ENCODE measurements around the gene RAPGEF6.

The RAPGEF6 gene

GRCh38 chr5:131377785-131378325, 257.2 kb downstream of the RAPGEF6 start:
- TF ChIP-seq, protein P1, sequence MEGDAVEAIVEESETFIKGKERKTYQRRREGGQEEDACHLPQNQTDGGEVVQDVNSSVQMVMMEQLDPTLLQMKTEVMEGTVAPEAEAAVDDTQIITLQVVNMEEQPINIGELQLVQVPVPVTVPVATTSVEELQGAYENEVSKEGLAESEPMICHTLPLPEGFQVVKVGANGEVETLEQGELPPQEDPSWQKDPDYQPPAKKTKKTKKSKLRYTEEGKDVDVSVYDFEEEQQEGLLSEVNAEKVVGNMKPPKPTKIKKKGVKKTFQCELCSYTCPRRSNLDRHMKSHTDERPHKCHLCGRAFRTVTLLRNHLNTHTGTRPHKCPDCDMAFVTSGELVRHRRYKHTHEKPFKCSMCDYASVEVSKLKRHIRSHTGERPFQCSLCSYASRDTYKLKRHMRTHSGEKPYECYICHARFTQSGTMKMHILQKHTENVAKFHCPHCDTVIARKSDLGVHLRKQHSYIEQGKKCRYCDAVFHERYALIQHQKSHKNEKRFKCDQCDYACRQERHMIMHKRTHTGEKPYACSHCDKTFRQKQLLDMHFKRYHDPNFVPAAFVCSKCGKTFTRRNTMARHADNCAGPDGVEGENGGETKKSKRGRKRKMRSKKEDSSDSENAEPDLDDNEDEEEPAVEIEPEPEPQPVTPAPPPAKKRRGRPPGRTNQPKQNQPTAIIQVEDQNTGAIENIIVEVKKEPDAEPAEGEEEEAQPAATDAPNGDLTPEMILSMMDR (IDR thresholded peaks at IDR 0.05; ENCODE audit: extremely low read depth, insufficient read depth, missing control alignments), result no peak
- DNase-seq (ENCODE audit: low spot score), result no peak
- in situ Hi-C loops (cut with MboI; ENCODE audit: low pct_unique_long_range_greater_than_20kb, low sequenced_read_pairs, unreplicated experiment), result no loop called here

DNA sequence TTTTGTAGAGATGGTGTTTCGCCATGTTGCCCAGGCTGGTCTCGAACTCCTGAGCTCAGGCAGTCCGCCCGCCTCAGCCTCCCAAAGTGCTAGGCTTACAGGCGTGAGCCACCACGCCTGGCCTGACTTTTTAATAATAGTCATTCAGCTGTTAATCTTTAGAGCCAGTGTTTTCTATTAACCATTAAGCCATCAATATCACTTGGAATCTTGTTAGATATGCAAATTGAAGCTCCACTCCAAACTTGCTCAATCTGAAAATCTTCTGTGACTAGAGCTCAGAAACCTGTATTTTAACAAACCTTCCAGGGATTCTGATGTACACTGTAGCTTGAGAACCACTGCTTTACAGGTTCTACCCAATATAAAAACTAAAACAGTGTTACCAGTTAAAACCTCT, 257.7 kb downstream of the RAPGEF6 start:
- TF ChIP-seq, protein P1 (IDR thresholded peaks at IDR 0.05; ENCODE audit: extremely low read depth, insufficient read depth, missing control alignments), result no peak
- in situ Hi-C loops (cut with MboI; ENCODE audit: low pct_unique_long_range_greater_than_20kb, low sequenced_read_pairs, unreplicated experiment), result no loop called here
- no peak for DNase-seq (ENCODE audit: low spot score)

DNA sequence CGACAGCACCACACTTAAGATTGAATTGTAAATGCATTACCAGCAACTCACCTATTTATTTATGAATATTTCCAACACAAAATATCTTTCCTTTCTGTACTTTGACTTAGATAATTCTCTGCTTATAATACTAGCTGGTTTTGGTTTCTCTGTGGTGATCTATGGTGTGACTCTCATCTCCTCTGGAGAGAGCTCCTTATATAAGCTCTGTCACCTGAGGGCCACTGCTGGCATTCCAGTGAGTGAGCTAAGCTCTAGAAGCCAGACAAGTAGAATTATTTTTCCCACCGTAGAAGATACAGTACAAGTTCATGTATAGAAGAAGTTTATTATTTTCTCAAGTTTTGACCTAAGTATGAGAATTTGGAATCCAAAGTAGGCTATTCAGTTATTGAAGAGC, 259.7 kb downstream of the RAPGEF6 start:
- no peak for DNase-seq (ENCODE audit: low spot score)
- in situ Hi-C loops (cut with MboI; ENCODE audit: low pct_unique_long_range_greater_than_20kb, low sequenced_read_pairs, unreplicated experiment), result no loop called here
- TF ChIP-seq, protein P1 (IDR thresholded peaks at IDR 0.05; ENCODE audit: extremely low read depth, insufficient read depth, missing control alignments), result no peak

Data from GM13977 (cell line).